HCT116 (cell line): ENCODE results near the gene FXYD4. TPM values are rescaled to one million over a fixed set of nuclear protein-coding genes. Genes with fewer than 3 reads are reported as not detected.

Experiments
- ATAC-seq: fragments of 200-7000 bp; cut with Tn5 transposase; 2 replicates; pipeline ENCODE4 v1.9.1; 2020; ENCODE audit warnings: mild to moderate bottlenecking, moderate library complexity
- BruUV-seq: library from RNA; stranded (reverse); fragments of 400-500 nt; replicated peaks from 2 replicates; lab custom pipeline; 2021; lab: Mats Ljungman, UMichigan
- CTCF ChIA-PET: fragments of 300-600 bp; sonication (Branson Sonifier 250); formaldehyde crosslinking; loops from one replicate; lab custom pipeline; 2021; ENCODE audit warnings: antibody characterized with exemption; lab: Charles Lee
- POLR2A ChIA-PET: fragments of 300-600, 350-600 bp; sonication (Branson Sonifier 250); formaldehyde crosslinking; loops from one replicate; lab custom pipeline; 2021; ENCODE audit warnings: antibody characterized with exemption; lab: Charles Lee
- RAD21 ChIA-PET, 2 experiments: fragments of 300-600 bp; sonication (Branson Sonifier 250); formaldehyde crosslinking; loops; one replicate each; lab custom pipeline; 2023; ENCODE audit warnings: low total read pairs in 2 of 2; ENCODE audit not compliant: uncharacterized antibody in 2 of 2, unreplicated experiment in 2 of 2, low non-redundant PET in 1 of 2; lab: Charles Lee
- DNase-seq: peaks from one replicate; pipeline ENCODE4 v3.0.0-alpha.2; 2010; ENCODE audit warnings: low read depth, low spot score
- H2AFZ ChIP-seq: fragments of 200-600 bp; shearing (Covaris generic), sonication (generic); 2 replicates; pipeline ENCODE4 v1.6.1; 2017; ENCODE audit warnings: low read depth, mixed run types, mixed read lengths, antibody characterized with exemption, low read length; ENCODE audit not compliant: poor library complexity, severe bottlenecking
- H3K27ac ChIP-seq: 2 replicates; pipeline ENCODE4 v1.5.1; 2012; ENCODE audit warnings: low read depth, low read length
- H3K27me3 ChIP-seq: fragments of 200-600 bp; sonication (generic); 2 replicates; pipeline ENCODE4 v1.6.1; 2016; ENCODE audit warnings: mixed run types, low read length, mixed read lengths; ENCODE audit not compliant: insufficient read depth
- H3K36me3 ChIP-seq, 2 experiments: fragments of 200-500 bp in 1 of 2; fragments of 200-600 bp in 1 of 2; sonication (Bioruptor generic) in 1 of 2; sonication (generic) in 1 of 2; 2 replicates each; pipeline versions ENCODE4 v1.5.1 to v1.6.1; 2014 to 2016; ENCODE audit warnings: low read length in 2 of 2, inconsistent platforms in 1 of 2, mixed read lengths in 1 of 2, mixed run types in 1 of 2; ENCODE audit not compliant: insufficient read depth in 2 of 2, control insufficient read depth in 1 of 2
- H3K4me1 ChIP-seq, 2 experiments: fragments of 200-600 bp in 1 of 2; sonication (generic) in 1 of 2; 2 replicates each; pipeline versions ENCODE4 v1.5.1 to v1.6.1; 2012 to 2017; ENCODE audit warnings: low read length in 2 of 2, inconsistent platforms in 1 of 2, mild to moderate bottlenecking in 1 of 2, mixed read lengths in 1 of 2, mixed run types in 1 of 2, moderate library complexity in 1 of 2; ENCODE audit not compliant: insufficient read depth in 2 of 2, control insufficient read depth in 1 of 2
- H3K4me2 ChIP-seq: fragments of 200-600 bp; sonication (generic); 2 replicates; pipeline ENCODE4 v1.6.1; 2017; ENCODE audit warnings: mixed run types, low read length, mixed read lengths
- H3K4me3 ChIP-seq, 2 experiments: fragments of 200-600 bp in 1 of 2; sonication (generic) in 1 of 2; replicated peaks in 1 of 2; 2 replicates each; pipeline ENCODE4 v1.5.1; 2011 to 2016; ENCODE audit warnings: low read length in 2 of 2, control low read depth in 1 of 2, low read depth in 1 of 2, mild to moderate bottlenecking in 1 of 2, mixed read lengths in 1 of 2, mixed run types in 1 of 2
- H3K79me2 ChIP-seq: fragments of 200-600 bp; sonication (generic); 2 replicates; pipeline ENCODE4 v1.6.1; 2017; ENCODE audit warnings: mild to moderate bottlenecking, mixed run types, low read length, moderate library complexity, mixed read lengths; ENCODE audit not compliant: insufficient read depth
- H3K9ac ChIP-seq: fragments of 200-600 bp; sonication (generic); 2 replicates; pipeline ENCODE4 v1.6.1; 2016; ENCODE audit warnings: low read length, mixed read lengths
- H3K9me2 ChIP-seq: fragments of 200-600 bp; sonication (generic), shearing (Covaris generic); 2 replicates; pipeline ENCODE4 v1.6.1; 2017; ENCODE audit warnings: mixed run types, mild to moderate bottlenecking, moderate library complexity; ENCODE audit not compliant: insufficient read depth
- H3K9me3 ChIP-seq, 2 experiments: fragments of 200-500 bp in 1 of 2; fragments of 200-600 bp in 1 of 2; sonication (Bioruptor generic) in 1 of 2; sonication (generic) in 1 of 2; 2 replicates each; pipeline ENCODE4 v1.6.1; 2014 to 2017; ENCODE audit warnings: low read length in 2 of 2, mixed read lengths in 2 of 2, inconsistent platforms in 1 of 2, low read depth in 1 of 2, mild to moderate bottlenecking in 1 of 2, mixed run types in 1 of 2, moderate library complexity in 1 of 2; ENCODE audit not compliant: control insufficient read depth in 1 of 2, insufficient read depth in 1 of 2
- H4K20me1 ChIP-seq: fragments of 200-600 bp; sonication (generic), shearing (Covaris generic); 2 replicates; pipeline ENCODE4 v1.6.1; 2017; ENCODE audit warnings: mixed run types, mild to moderate bottlenecking, moderate library complexity; ENCODE audit not compliant: insufficient read depth
- CBX3 ChIP-seq: IDR thresholded peaks from 2 replicates; pipeline ENCODE4 v1.6.1; 2012; ENCODE audit warnings: low read depth
- FOSL1 ChIP-seq: IDR thresholded peaks from 2 replicates; pipeline ENCODE4 v1.6.1; 2012; ENCODE audit warnings: low read depth
- JUND ChIP-seq: IDR thresholded peaks from 2 replicates; pipeline ENCODE4 v1.6.1; 2012
- POLR2AphosphoS5 ChIP-seq: IDR thresholded peaks from 2 replicates; pipeline ENCODE4 v1.6.1; 2011; ENCODE audit warnings: mild to moderate bottlenecking, low read depth, low read length, moderate library complexity
- SIN3A ChIP-seq: IDR thresholded peaks from 2 replicates; pipeline ENCODE4 v1.6.1; 2012; ENCODE audit warnings: low read depth
- SP1 ChIP-seq: IDR thresholded peaks from 2 replicates; pipeline ENCODE4 v1.6.1; 2012; ENCODE audit warnings: low read depth
- YY1 ChIP-seq: IDR thresholded peaks from 2 replicates; pipeline ENCODE4 v1.6.1; 2011; ENCODE audit warnings: low read length, low read depth, moderate library complexity, mild to moderate bottlenecking; ENCODE audit not compliant: insufficient replicate concordance; ENCODE audit errors: extremely low read depth
- intact Hi-C: fragments of 100-400 bp; cut with micrococcal nuclease; formaldehyde crosslinking; loops from 2 replicates; pipeline ENCODE4 v1.10.0; 2022
- total RNA-seq: library from RNA; stranded (reverse); gene quantifications from one replicate; pipeline ENCODE4 v1.2.1, GENCODE V29; 2021; ENCODE audit not compliant: unreplicated experiment

The FXYD4 gene
- total RNA-seq, 1 experiment from 2014 or later, result 0.71 TPM

DNA sequence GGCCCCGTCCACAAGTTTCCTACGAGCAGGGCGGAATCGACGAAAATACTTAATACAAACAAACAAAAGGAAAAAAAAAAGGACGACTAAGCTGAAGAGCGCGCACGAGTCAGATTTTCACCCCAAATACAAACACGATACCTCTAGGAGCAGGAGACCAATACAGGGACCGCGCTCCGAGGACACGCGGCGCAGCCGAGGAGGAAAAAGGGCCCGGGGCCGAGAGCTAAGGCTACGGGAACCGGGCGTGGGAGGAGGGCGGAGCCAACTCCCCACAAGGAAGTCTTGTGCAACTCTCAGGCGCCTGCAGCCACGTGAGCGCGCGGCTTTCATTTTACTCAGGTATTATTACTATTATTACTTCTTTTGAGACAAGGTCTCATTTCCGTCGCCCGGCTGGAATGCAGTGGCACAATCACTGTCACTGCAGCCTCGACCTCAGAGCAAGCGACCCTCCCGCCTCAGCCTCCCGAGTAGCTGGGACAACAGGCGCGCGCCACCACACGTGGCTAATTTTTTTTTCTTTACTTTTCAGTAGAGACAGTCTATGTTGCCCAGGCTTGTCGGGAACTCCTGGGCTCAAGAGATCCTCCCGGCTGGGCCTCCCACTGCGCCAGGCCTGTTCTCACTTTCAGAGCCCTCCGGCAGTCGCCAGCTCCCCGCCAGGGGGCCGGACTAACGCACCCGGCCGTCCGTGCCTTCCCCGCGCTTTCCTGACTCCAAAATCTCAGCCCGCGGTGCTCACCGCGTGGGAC is 36.3 kb downstream of the FXYD4 start (continued):
- peak; percentile 80 for TF ChIP-seq SIN3A
- TF ChIP-seq CBX3, result no peak; the same call in 1 of the 2 replicates
- no peak for TF ChIP-seq YY1
- peak; percentile 97 for TF ChIP-seq POLR2AphosphoS5
- TF ChIP-seq SP1, result peak; percentile 48

DNA sequence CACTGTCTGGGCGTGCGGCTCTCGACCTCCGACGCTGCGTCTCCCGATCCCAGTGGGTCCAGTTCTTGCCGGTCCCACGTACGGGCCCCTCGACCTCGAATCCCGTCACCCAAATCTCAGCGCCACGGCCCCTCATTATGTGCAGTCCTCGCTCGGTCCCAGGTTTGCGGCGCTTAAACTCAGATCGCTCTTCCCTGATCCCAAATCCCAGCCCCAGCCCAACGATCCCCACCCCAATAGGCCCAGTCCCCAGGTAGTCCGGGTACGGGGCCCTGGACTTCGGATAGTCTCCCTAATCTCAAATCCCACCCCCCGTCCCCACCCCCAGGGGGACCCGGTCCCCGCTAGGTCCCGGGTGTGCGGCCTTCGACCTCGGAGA is 36.9 kb downstream of the FXYD4 start:
- BruUV-seq, result no TSS peak
- no peaks in the 10 kb centered on the region for H3K27me3 ChIP-seq
- intact Hi-C loops, result loop anchor here (2.0 kb wide), 1 partner anchor 28 kb away; the partner anchor contains the start of gene ZNF487
- DNase-seq (no peak), ATAC-seq (peak; percentile 14)
- H3K79me2 ChIP-seq, result peaks cover 64% of the 10 kb centered on the region
- no peaks in the 10 kb centered on the region for H3K9me3 ChIP-seq
- H3K4me3 ChIP-seq, result peak overlapping the region; percentile 92 to 93
- H3K36me3 ChIP-seq, result peaks cover 1 to 4% of the 10 kb centered on the region in 2 experiments; a peak in 2 of 4 replicates
- TF ChIP-seq FOSL1 (no peak), JUND (no peak), POLR2AphosphoS5 (no peak)
- CTCF ChIA-PET, result interaction anchor here (1.1 kb wide), 1 partner anchor 46 kb away, joined by 3 read pairs; no protein-coding TSS in a partner anchor
- H3K27ac ChIP-seq, result peak overlapping the region; percentile 96
- H3K9me2 ChIP-seq, result no peaks in the 10 kb centered on the region
- H3K4me1 ChIP-seq, result peaks cover 40 to 58% of the 10 kb centered on the region in 2 experiments
- RAD21 ChIA-PET, result no interaction called here
- H4K20me1 ChIP-seq, result peaks cover 21% of the 10 kb centered on the region; the same call in 1 of the 2 replicates
- peak overlapping the region; percentile 100 for H3K9ac ChIP-seq
- POLR2A ChIA-PET, result interaction anchor here (0.8 to 1.8 kb wide), 5 partner anchors 8 to 27 kb away, joined by 3 to 11 read pairs (median 5); no protein-coding TSS in a partner anchor
- H2AFZ ChIP-seq, result no peak overlapping the region
- peak overlapping the region; percentile 93 for H3K4me2 ChIP-seq
